Measurements from ENCODE around the gene THOC1.

DNA sequence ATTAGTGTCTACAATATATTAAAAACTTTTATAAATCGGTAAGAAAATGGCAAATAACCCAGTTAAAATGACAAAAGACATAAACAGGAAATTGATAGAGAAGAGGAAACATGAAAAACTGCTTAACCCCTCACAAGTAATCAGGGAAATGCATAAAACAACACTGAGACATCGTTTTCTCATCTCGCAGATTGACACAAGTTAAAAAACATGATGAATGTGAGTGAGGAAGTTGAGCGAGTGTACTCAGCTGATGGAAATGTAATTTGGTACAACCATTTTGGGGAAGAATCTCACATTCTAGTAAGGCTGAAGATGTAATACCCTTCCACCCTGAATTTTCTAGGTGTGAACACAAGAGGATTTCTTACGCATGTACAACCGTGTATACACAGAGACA is 18.0 kb upstream of the THOC1 start:
- TF ChIP-seq CTCF (IDR thresholded peaks at IDR 0.05) (no peak), POLR2A (IDR thresholded peaks at IDR 0.05) (no peak)

Measured in transverse colon (tissue), 3 donors.